GM23338 (cell line): ENCODE data around the gene PLPP7. TPM values are rescaled to one million over a fixed set of nuclear protein-coding genes. Genes with fewer than 3 reads are reported as not detected.

Source experiments
- ATAC-seq: fragments of 200-7000 bp; cut with Tn5 transposase; 3 replicates; pipeline ENCODE4 v1.9.1; 2020
- DNase-seq: peaks from one replicate; pipeline ENCODE4 v3.0.0-alpha.2; 2015; ENCODE audit warnings: low spot score
- H2AFZ ChIP-seq: fragments of 200-600 bp; sonication (generic); 2 replicates; pipeline ENCODE4 v1.8.0; 2016; ENCODE audit warnings: antibody characterized with exemption, mild to moderate bottlenecking, moderate library complexity
- H3F3A ChIP-seq: fragments of 200-600 bp; sonication (generic); replicated peaks from 2 replicates; pipeline ENCODE4 v1.8.0; 2017; ENCODE audit warnings: antibody characterized with exemption, mixed run types, low read depth
- H3K27ac ChIP-seq: fragments of 200-600 bp; sonication (generic); 2 replicates; pipeline ENCODE4 v1.6.1; 2016; ENCODE audit warnings: low read depth
- H3K27me3 ChIP-seq: fragments of 200-600 bp; sonication (generic); 2 replicates; pipeline ENCODE4 v1.8.0; 2016; ENCODE audit warnings: mild to moderate bottlenecking, mixed run types, moderate library complexity; ENCODE audit not compliant: insufficient read depth
- H3K36me3 ChIP-seq: fragments of 200-600 bp; sonication (generic); 2 replicates; pipeline ENCODE4 v1.8.0; 2016; ENCODE audit warnings: mild to moderate bottlenecking; ENCODE audit not compliant: insufficient read depth
- H3K4me1 ChIP-seq: fragments of 200-600 bp; sonication (generic); 2 replicates; pipeline ENCODE4 v1.8.0; 2016; ENCODE audit warnings: mild to moderate bottlenecking, moderate library complexity; ENCODE audit not compliant: insufficient read depth
- H3K4me2 ChIP-seq: fragments of 200-600 bp; sonication (generic); 2 replicates; pipeline ENCODE4 v1.7.1; 2017; ENCODE audit warnings: mixed run types
- H3K4me3 ChIP-seq: fragments of 200-600 bp; sonication (generic); 2 replicates; pipeline ENCODE4 v1.6.1; 2016; ENCODE audit warnings: mixed run types
- H3K79me2 ChIP-seq: fragments of 200-600 bp; sonication (generic); replicated peaks from 2 replicates; pipeline ENCODE4 v1.8.0; 2017; ENCODE audit warnings: mild to moderate bottlenecking; ENCODE audit not compliant: insufficient read depth
- H3K9me2 ChIP-seq: fragments of 200-600 bp; sonication (generic); 2 replicates; pipeline ENCODE4 v1.8.0; 2017; ENCODE audit not compliant: insufficient read depth
- H4K20me1 ChIP-seq: fragments of 200-600 bp; sonication (generic); replicated peaks from 2 replicates; pipeline ENCODE4 v1.8.0; 2017; ENCODE audit warnings: mild to moderate bottlenecking; ENCODE audit not compliant: insufficient read depth
- H3K27ac Mint-ChIP-seq: 2 replicates; pipeline ENCODE4 v1.8.0; 2020; ENCODE audit warnings: inconsistent platforms, mild to moderate bottlenecking, moderate library complexity, mixed read lengths
- H3K27me3 Mint-ChIP-seq: 3 replicates; pipeline ENCODE4 v1.8.0; 2022; ENCODE audit warnings: low read depth, mild to moderate bottlenecking, moderate library complexity, mixed read lengths, inconsistent platforms; ENCODE audit not compliant: insufficient read depth, poor library complexity
- H3K36me3 Mint-ChIP-seq: 3 replicates; pipeline ENCODE4 v1.8.0; 2021; ENCODE audit warnings: low read depth, mild to moderate bottlenecking, inconsistent platforms, moderate library complexity, mixed read lengths
- H3K4me1 Mint-ChIP-seq: 3 replicates; pipeline ENCODE4 v1.8.0; 2020; ENCODE audit warnings: mild to moderate bottlenecking, inconsistent platforms, mixed read lengths
- H3K4me3 Mint-ChIP-seq: 3 replicates; pipeline ENCODE4 v1.8.0; 2021; ENCODE audit warnings: moderate library complexity, mild to moderate bottlenecking, inconsistent platforms, mixed read lengths
- H3K9me3 Mint-ChIP-seq: 3 replicates; pipeline ENCODE4 v1.8.0; 2020; ENCODE audit warnings: moderate library complexity, mild to moderate bottlenecking, inconsistent platforms, mixed read lengths
- CREB1 ChIP-seq: fragments of 250-450 bp; sonication (Bioruptor Pico); IDR thresholded peaks from 2 replicates; pipeline ENCODE4 v1.5.0; 2020; ENCODE audit warnings: low read depth, mild to moderate bottlenecking, moderate library complexity
- CTCF ChIP-seq, 2 experiments: fragments of 200-600 bp in 1 of 2; sonication (generic) in 1 of 2; conservative IDR thresholded peaks; 2 replicates each; pipeline versions ENCODE4 v1.5.1 to v1.6.1; 2016 to 2017; ENCODE audit warnings: antibody characterized with exemption in 2 of 2, low read depth in 2 of 2, mild to moderate bottlenecking in 2 of 2, moderate library complexity in 1 of 2
- ETS1 ChIP-seq: IDR thresholded peaks from 2 replicates; pipeline ENCODE4 v1.6.1; 2016; ENCODE audit warnings: antibody characterized with exemption
- EZH2 ChIP-seq: fragments of 200-600 bp; sonication (generic); IDR thresholded peaks from one replicate; pipeline ENCODE4 v1.8.0; 2017; ENCODE audit warnings: antibody characterized with exemption, mild to moderate bottlenecking, low read depth; ENCODE audit not compliant: unreplicated experiment
- EZH2phosphoT487 ChIP-seq: fragments of 200-600 bp; sonication (generic); IDR thresholded peaks from one replicate; pipeline ENCODE4 v1.8.1; 2018; ENCODE audit warnings: antibody characterized with exemption; ENCODE audit not compliant: unreplicated experiment
- JUNB ChIP-seq: IDR thresholded peaks from one replicate; pipeline ENCODE4 v1.6.1; 2016; ENCODE audit warnings: antibody characterized with exemption; ENCODE audit not compliant: unreplicated experiment
- NANOG ChIP-seq: IDR thresholded peaks from 2 replicates; pipeline ENCODE4 v1.6.1; 2016; ENCODE audit warnings: antibody characterized with exemption, borderline replicate concordance
- POLR2AphosphoS5 ChIP-seq: IDR thresholded peaks from 2 replicates; pipeline ENCODE4 v1.6.1; 2016; ENCODE audit warnings: antibody characterized with exemption, low read depth
- REST ChIP-seq: IDR thresholded peaks from one replicate; pipeline ENCODE4 v1.6.1; 2018; ENCODE audit warnings: antibody characterized with exemption; ENCODE audit not compliant: unreplicated experiment
- STAT1 ChIP-seq: IDR thresholded peaks from one replicate; pipeline ENCODE4 v1.6.1; 2016; ENCODE audit warnings: antibody characterized with exemption; ENCODE audit not compliant: unreplicated experiment
- ZNF114 ChIP-seq: fragments of 250-450 bp; sonication (Bioruptor Pico); IDR thresholded peaks from 2 replicates; pipeline ENCODE4 v1.5.0; 2020; ENCODE audit warnings: mild to moderate bottlenecking, moderate library complexity
- ZNF331 ChIP-seq: fragments of 250-450 bp; sonication (Bioruptor Pico); IDR thresholded peaks from 2 replicates; pipeline ENCODE4 v1.5.0; 2020; ENCODE audit warnings: low read depth, mild to moderate bottlenecking, moderate library complexity
- ZNF462 ChIP-seq: fragments of 250-450 bp; sonication (Bioruptor Pico); IDR thresholded peaks from 2 replicates; pipeline ENCODE4 v1.5.0; 2020; ENCODE audit warnings: mild to moderate bottlenecking, moderate library complexity
- polyA plus RNA-seq: library from polyadenylated mRNA; unstranded; fragments of >200 nt; fragmentation: Nextera tagmentation; extraction: Ambion mirVana; gene quantifications from 2 replicates; pipeline ENCODE4 v1.2.1, GENCODE V29; 2016
- total RNA-seq: library from RNA; depleted of rRNA; stranded (reverse); fragments of >200 nt; shearing (Covaris generic); gene quantifications from 2 replicates; pipeline ENCODE4 v1.2.3, GENCODE V29; 2014

Gene PLPP7
- total and polyA plus RNA-seq, 2 experiments from 2014 or later = 1.6 to 2.4 TPM

- Histone ChIP-seq H3K4me2 (no peak overlapping the region), H2AFZ (peak overlapping the region; percentile 98), H4K20me1 (no peaks in the 10 kb centered on the region), H3K79me2 (no peaks in the 10 kb centered on the region), H3K36me3 (no peaks in the 10 kb centered on the region), H3K4me3 (no peak overlapping the region), H3K4me1 (no peaks in the 10 kb centered on the region), H3K9me2 (no peaks in the 10 kb centered on the region), H3F3A (0 out of 2 replicates have a peak, but pooled peaks cover 13% of the 10 kb centered on the region), H3K27me3 (no peaks in the 10 kb centered on the region), H3K27ac (no peak overlapping the region)
- ATAC-seq = no peak
- Mint-ChIP-seq H3K36me3 (no peaks in the 10 kb centered on the region; the same call in 2 of the 3 replicates), H3K27ac (no peak overlapping the region), H3K27me3 (peaks cover 12% of the 10 kb centered on the region), H3K4me3 (no peak overlapping the region), H3K9me3 (no peaks in the 10 kb centered on the region), H3K4me1 (peaks cover 22% of the 10 kb centered on the region)
- DNase-seq = no peak
- no peak for TF ChIP-seq CTCF (conservative IDR thresholded peaks at IDR 0.05; ENCODE audit: low read depth in 2 of 2)
- TF ChIP-seq EZH2 = no peak
- no peak for TF ChIP-seq JUNB
- TF ChIP-seq CREB1 (CRISPR knock-in tag) = no peak
- TF ChIP-seq EZH2phosphoT487 = no peak
- no peak for TF ChIP-seq ZNF114 (CRISPR knock-in tag)
- no peak for TF ChIP-seq POLR2AphosphoS5
- TF ChIP-seq ZNF331 = no peak
- no peak for TF ChIP-seq NANOG
- no peak for TF ChIP-seq REST
- no peak for TF ChIP-seq ETS1
- TF ChIP-seq ZNF462 (CRISPR knock-in tag) = no peak
- no peak for TF ChIP-seq STAT1
These were observed 33.8 kb upstream of the PLPP7 start for GRCh38 chr9:131255676-131256197.
